NCI-H446 (cell line): ENCODE measurements around the gene HDAC8.

Source experiments
- DNase-seq, 2 experiments: peaks; one replicate each; lab custom pipeline; 2025; lab: John Stamatoyannopoulos, UW

Gene HDAC8

DNA sequence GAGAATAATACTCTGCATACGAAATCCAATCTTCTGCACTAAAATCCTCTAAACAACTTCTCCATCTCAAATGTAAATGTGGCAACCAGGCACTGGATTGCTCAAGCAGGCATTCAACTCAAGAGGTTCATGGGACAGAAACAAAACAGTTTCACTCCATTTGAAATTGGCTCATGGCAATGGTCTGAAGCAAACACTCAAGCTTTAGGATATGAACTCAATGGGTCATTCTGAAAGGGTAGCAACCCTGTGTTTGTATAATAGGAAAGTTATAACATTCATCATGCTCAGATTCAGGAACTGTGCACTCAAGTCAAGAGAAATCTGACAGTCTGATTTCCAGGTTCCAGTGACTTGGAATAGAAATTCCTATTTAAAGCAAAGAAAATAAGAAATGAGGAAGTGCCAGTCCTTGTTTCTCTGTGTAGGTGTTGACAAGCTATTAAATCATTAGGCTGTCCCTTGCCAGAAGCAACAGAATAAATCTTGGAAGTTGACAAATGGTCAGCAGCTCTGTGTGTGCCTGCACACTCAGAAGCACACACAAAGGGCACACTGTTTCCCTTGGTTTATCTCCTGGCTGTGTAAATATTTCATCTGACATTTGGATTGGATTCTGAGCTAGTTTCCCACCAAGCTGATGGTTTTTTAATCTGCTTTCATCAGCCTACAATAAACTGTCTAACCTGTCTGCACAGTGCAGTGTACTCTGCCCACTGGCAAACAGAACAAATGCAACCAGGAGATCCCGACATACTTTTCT is 191.0 kb downstream of the HDAC8 start:
- DNase-seq = no peak

DNA sequence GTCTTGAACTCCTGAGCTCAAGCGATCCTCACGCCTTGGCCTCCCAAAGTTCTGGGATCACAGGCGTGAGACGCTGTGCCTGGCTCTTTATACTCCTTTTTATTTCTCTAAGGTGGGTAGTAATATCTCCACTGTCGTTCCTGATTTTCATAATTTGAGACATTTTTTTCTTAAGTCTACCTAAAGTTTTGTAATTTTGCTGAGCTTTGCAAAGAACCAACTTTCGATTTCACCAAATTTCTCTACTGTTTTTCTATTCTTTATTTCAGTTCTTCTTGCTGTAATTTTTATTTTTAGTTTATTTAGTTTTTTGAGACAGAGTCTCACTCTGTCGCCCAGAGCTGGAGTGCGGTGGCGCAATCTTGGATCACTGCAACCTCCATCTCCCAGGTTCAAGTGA is 196.5 kb downstream of the HDAC8 start:
- DNase-seq = no peak

- no peak for DNase-seq
Observed at GRCh38 chrX:72373136-72373535, 199.5 kb downstream of the HDAC8 start.

- DNase-seq = no peak
Observed at GRCh38 chrX:72372735-72373134, 199.9 kb downstream of the HDAC8 start.

DNA sequence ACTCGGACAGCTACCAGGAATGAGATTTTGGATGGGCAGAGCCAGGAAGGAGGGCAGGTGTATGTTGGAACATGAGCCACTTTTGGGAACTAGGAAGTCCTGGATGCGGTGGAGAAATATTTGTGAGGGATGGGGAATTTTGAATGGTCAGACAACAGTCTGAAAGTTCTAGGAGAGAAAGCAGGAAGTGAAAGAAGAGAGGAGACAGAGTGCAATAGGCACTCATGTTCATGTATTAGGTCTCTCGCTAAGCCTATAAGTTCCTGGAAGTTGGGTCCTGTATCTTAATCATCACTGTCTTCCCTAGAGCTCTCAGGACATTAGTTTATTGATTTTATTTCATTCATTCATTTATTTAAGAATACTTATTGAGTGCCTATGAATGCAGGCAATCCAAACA is 201.2 kb downstream of the HDAC8 start:
- DNase-seq = no peak

DNA sequence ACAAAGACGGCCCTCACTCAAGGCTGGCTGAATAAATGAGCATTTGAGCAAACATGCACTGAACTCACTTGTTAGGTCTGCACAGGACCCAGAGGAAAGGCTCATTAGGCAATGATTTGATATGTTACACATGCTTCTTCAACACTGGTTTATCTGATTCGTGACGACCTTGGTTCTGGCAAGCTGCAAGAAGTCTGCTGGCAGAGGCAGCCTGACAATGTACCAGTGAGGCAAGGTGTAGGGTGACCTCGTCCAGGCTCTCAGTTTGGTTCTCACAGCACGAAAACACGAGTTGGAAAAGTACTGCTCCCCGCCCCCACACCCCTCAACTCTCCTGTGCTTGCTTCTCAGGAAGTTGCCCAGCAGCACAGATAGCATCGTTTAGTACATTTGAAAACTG is 203.8 kb downstream of the HDAC8 start:
- DNase-seq = no peak

GRCh38 chrX:72367516-72367915 is 205.1 kb downstream of the HDAC8 start:
- DNase-seq = no peak

DNA sequence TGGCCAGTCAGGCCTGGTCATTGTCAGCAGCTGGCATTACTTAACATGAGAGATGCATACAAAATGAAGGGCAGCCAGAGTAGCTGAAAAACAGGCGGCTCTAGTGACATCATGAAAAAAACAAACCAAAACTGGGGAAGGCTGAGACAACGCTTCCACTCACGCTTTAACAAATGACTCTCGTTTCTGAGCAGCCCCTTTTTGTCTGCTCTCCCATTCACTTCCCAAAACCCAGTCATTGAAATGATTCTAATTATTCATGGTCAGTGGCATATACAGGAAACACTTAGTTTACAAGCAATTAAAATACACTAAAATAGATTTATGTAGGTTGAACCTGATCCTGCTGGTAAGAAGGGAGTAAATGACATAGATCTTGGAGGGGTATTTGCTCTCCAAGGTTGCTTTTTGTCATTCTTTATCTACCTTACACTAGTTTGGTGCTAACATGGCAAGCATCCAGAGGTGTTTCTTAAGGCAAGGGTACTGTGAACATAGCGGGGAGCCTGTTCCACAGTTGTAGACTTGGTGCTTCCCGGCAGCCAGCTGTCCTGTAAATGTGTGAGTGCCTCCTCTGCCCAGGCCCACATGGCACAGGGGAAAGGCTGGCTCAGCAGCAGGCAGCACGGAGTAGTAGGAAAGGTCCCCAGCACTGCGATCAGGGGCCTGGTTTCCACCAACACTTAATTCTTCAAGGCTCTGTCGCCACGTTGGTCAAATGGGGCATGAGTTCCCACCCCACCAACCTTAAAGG is 205.8 kb downstream of the HDAC8 start:
- DNase-seq = no peak

GRCh38 chrX:72366178-72366577 is 206.5 kb downstream of the HDAC8 start:
- no peak for DNase-seq

- DNase-seq = no peak
Observed at GRCh38 chrX:72365126-72365525, 207.5 kb downstream of the HDAC8 start.

DNA sequence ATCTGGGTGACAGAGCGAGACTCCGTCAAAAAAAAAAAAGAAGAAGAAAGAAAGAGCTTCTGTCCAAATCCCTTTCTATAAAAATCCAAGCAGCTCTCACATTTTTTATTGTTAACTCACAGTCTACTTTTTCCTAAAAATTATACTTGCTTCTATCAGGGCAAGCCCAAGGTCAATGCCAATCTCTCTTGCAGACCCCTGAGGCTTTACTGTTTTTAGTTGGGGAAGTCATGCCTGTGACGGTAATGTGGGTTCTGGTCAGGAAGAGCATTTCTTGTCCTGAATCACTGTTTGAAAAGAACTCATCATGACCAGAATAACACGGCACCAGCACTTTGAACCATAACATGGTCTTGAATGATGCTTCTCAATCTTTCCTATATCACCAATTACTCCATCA is 212.3 kb downstream of the HDAC8 start:
- no peak for DNase-seq

- no peak for DNase-seq
Observed at GRCh38 chrX:72358313-72358712, 214.3 kb downstream of the HDAC8 start.

GRCh38 chrX:72352786-72353185 is 219.9 kb downstream of the HDAC8 start:
- no peak for DNase-seq

DNA sequence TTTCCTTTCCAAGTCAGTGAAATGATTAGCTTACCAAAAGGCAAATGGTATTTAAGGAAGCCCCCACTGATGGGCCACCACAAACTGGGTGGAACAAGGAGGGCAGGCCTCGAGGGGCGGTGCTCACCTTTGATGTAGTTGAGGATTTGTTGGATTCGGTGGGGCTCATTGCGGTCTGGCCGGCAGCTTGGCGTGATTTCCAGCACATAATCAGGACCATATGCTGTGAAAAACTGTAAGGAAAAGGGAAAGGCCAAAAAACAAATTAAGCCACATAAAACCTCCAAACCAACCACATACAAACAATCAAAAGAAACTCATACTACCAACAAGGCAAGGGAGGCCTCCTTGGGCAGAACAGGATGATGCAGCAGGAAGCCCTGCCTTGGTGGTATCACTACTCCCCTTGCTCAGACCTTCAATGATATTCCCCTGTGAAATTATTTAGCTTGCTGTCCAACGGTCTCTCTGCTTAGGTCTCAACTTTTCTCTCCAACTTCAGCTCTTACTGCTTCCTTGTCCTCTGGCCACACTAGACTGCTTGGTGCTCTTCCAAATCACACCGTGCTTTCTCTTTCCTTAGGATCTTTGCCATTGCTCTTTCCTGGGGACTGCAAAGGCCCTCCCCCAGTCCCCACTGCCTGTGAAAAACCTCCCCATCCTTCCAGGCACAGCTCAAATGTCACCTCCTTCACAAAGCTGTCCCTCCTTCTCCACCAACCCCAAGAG is 220.9 kb downstream of the HDAC8 start:
- no peak for DNase-seq

- no peak for DNase-seq
Observed at GRCh38 chrX:72349190-72349589, 223.5 kb downstream of the HDAC8 start.

DNA sequence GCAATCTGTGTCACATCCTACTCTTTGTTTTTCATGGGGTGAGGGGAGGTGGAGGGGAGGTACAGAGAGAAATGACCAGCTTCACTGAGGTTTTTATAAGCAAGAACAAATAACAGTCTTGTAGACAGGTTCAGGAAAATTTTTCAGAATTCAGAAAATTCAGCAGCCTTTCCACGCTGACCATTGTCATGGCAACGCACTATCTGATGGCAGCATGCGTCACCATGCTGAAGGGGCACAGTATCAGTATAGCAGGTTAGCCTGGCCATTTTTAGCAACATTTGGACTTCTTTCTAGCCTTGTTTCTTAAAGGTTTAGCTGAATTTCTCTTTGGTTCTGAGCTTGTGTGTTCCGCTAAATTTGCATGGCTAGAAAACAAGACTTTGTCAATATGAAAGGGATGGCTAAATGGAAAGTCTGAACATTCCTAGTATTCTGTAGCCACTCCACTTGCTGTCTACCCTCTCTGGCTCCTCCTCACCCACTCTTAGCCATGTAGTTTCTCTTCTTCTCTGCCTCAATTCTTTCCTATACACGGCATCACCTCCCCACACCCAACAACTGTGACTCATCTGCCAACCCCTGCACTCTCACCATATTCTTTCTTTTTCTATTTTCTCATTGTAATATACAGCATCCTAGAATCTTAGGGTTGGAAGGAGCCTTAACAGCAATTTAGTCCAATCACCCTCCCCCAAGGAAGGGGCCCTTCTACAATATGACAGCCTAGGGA is 224.2 kb downstream of the HDAC8 start:
- DNase-seq = no peak

DNA sequence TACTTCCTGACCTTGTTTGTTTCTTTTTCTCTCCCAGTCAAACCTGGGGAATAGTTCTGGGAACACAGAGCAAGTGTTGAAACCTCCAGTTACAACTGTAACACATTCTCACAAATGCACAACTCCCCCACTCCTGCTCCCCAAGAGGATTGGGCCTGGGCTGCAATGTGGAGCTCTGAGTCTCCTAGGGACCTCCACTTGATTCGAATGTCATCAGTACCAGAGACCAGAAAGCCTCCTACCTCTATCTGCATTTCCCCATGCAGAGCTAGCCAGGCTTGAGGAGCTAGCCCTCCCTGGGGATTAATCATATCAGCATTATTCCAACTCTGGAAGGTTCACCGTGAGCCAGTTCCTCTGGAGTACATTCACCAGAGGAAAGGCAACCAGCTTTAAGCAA is 225.3 kb downstream of the HDAC8 start:
- no peak for DNase-seq

DNA sequence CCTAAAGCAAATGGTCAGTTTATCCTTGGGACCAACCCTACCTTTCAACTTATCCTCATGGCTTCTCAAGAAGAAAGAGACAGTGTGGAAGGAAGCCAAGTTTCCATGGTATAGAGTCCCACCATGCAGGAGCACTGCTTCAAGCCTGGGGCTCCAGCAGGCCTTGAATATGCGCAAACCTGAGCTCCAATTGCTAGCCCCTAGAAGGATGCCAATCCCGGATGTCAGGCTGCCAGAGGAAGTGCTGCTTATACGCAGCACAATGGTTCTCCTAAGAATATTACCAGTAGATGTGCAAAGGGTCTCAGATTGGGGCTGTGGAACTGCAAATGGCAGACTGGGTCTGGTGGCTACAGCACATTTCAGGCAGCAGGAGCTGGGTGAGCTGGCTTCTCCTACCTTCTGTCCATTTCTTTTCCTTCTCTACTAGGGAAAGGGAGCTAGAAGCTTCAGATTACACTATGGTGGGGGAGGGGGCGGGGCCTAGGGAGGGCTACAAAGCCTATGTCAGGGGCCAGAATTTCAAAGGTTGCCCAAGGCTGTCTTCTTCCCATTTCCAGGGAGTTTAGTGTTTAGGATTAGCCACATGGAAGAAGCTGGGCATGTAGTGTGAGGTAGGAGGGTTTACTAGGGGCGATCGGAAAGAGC is 226.2 kb downstream of the HDAC8 start:
- DNase-seq = no peak

DNA sequence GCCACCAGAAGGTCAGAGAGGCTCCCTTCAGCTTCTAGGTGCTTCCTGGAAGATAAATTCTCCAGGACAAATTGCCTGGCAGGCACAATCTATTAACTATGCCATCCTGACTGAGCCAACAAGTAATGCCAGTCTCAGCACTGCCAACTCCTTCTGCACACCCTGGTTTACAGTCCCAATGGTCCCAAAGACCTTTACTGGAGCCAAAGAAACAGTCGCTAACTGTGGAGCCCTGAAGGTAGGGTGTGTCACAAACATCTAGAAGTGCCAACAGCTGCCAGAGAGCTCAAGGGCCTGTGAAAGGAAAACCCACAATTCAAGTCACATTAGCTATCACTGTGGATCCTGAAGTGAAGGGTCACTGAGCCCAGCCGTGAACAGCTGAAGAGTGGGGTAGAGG is 232.0 kb downstream of the HDAC8 start:
- DNase-seq = no peak

DNA sequence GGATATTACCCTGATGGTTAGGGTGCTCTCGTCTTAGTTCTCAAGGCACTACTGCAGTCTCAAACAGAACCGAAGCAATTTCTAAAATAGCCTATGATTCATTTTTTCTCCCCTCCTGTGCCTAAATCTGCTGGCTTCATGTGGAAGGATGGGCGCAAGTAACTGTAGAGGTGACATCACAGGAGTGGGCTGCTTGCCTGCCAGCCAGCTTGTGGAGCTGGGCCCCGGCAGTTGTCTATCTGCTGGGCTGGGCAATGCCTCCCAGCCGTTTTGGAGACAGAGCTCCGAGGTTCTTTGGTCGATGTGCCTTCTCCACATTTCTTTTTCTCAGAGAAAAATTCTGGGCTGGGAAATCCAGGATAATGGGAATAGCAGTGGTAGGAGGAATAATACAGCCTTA is 232.6 kb downstream of the HDAC8 start:
- DNase-seq = no peak

DNA sequence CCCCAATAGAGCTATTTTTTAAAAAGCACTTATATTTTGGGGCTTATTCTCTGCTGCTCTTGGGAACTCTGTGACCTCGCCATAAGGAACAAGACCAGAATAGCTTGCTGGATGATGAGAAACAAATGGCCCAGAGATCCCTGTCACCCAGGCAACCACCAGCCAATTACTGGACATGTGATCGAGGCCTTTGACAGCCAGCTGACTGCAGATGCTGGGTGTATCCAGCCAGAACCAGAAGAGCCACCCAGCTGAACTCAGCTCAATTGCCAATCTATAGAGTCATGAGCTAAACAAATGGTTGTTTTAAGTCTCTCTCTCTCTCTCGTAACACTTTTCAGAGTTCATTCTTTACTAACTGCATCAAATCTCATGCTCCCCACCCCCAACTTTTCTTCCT is 242.5 kb downstream of the HDAC8 start:
- DNase-seq = no peak
